ENCODE results near the gene INSRR.

The INSRR gene

DNA sequence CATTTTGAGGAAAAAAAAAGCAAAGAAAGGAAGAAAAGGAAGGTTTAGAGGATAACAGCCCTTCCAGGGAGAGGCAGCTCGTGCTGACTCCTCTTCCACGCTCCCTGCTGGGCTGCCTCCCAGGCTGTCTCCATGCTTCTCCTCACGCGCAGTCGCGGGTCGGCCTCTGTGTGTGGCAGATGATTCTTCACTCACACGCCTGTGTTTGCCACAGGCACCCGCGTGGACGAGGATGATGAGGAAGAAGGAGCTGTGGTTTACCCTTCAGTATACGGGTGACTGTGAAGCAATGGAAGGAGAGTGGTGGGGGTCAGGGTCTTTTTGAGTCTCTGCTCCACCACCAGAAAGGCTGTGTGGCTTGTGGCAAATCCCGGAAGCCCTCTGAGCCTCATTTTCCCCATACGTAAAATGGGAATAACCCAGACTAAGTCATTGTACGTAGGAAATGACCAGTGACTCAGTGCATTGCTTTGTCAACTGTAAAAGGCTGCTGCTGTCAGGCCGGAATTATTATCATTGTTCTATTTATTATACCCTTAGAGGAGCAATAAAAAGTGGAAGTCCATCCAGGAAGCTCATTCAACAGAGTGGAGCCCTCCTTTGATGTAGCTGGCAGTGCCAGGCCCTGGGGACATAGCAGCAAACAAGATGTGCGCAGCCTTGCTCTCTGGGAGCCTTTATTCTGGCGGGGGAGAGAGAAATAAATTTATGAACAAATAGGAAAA lies 30.4 kb downstream of the INSRR start:
- no peak overlapping the region for H3K4me3 Mint-ChIP-seq
- H3K27me3 Mint-ChIP-seq: peaks cover 30 to 62% of the 10 kb centered on the region in 2 donors
- H3K4me1 Mint-ChIP-seq: no peaks in the 10 kb centered on the region
- no peak for ATAC-seq (replicated peaks)
- H3K9me3 Mint-ChIP-seq: no peaks in the 10 kb centered on the region
- H3K27ac Mint-ChIP-seq: no peak overlapping the region
- DNase-seq: no peak
- H3K36me3 Mint-ChIP-seq: no peaks in the 10 kb centered on the region

DNA sequence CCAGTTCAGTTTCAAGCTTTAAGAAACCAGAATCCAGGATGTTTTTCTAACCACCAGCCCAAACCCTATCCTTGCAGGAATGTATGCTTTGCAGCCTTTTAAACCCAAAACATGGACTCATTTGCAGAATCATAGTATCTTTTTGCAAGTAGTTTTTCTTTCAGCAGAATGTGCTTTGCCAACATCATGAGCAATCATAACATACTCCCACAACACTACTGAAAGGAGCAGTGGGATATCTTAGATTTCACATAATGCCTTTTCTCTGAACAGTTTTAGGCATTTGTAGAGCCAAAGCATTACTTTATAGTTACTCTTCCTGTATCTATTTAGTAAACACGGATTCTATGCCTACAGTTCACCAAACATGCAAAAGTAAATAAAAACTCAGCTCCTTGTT lies 32.3 kb downstream of the INSRR start:
- H3K4me1 Mint-ChIP-seq: no peaks in the 10 kb centered on the region
- no peak overlapping the region for H3K27ac Mint-ChIP-seq
- H3K36me3 Mint-ChIP-seq: no peaks in the 10 kb centered on the region
- peaks cover 28 to 54% of the 10 kb centered on the region in 2 donors for H3K27me3 Mint-ChIP-seq
- H3K9me3 Mint-ChIP-seq: no peaks in the 10 kb centered on the region
- DNase-seq (no peak), ATAC-seq (replicated peaks) (no peak)
- H3K4me3 Mint-ChIP-seq: no peak overlapping the region

DNA sequence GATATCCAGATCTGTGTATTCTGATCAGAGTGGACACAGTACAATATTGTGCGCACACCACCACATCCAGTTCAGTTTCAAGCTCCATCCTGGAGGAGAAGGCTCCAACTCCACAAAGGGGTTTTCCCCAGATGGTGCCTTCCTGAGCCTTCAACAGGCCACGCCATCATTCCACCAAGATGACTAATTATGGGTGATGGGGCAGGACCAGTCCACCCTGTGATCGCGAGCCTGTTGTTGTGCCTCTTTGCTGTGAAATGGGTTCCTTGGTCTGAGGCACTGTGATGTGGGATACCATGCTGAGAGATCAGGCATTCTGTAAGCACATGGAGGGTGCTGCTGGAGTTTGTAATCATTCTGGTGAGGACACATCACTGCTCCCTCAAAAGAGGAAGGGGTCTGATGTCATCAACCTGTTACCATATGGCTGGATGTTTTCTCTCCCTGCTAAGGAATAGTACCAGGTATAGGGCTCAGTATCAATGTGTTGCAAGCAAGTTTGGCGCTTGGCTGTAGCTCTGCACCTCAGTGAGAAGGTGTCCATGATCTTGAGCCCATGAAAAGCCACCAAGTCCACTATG lies 35.6 kb downstream of the INSRR start:
- H3K9me3 Mint-ChIP-seq: peaks cover 0 to 1% of the 10 kb centered on the region in 2 donors
- peaks cover 23 to 43% of the 10 kb centered on the region in 2 donors for H3K27me3 Mint-ChIP-seq
- H3K4me1 Mint-ChIP-seq: no peaks in the 10 kb centered on the region
- ATAC-seq (replicated peaks): no peak
- H3K4me3 Mint-ChIP-seq: no peak overlapping the region
- H3K36me3 Mint-ChIP-seq: no peaks in the 10 kb centered on the region
- H3K27ac Mint-ChIP-seq: no peak overlapping the region
- DNase-seq: no peak

DNA sequence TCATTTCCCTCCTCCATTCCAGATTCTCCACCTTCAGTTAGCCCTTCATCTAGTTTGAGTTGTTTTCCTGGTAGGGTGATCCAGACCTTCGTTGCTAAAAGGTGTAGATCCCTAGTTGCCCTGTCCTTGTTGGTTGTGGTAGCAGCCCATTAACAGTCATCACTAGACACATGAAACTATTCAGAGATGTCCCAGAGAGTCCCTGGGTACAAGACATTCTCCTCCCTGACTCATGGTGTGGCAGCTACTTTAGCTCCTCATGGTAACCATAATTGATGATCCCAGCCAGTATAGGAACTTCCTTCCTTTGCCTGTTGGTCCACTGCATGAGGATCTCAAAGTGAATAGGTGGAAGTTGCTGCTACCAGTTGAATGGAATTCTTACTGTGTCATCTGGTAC lies 36.2 kb downstream of the INSRR start:
- H3K27me3 Mint-ChIP-seq: peaks cover 21 to 39% of the 10 kb centered on the region in 2 donors

DNA sequence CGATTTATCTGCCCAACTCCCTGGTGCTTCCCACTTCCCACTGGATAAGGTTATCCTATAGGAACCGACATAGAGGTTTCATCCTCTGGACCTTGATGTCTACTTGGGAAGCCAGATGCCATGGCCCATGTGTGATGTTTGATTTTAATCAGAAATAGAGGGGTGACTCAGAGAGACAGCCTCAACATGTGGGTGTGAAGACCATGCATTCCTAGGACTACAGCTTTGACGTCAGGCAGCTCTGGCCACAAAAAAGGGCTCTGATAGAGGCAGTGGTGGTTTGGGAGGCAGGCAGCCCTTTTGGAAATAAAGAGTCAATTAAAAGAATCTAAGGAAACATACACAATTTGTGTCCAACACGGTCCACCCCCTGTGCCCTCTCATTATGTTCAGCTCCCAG lies 37.1 kb downstream of the INSRR start:
- H3K27ac Mint-ChIP-seq: no peak overlapping the region
- no peak for DNase-seq
- no peaks in the 10 kb centered on the region for H3K36me3 Mint-ChIP-seq
- H3K27me3 Mint-ChIP-seq: peaks cover 21 to 39% of the 10 kb centered on the region in 2 donors
- H3K9me3 Mint-ChIP-seq: peaks cover 0 to 1% of the 10 kb centered on the region in 2 donors
- ATAC-seq (replicated peaks): no peak
- H3K4me3 Mint-ChIP-seq: no peak overlapping the region
- H3K4me1 Mint-ChIP-seq: peaks cover 3 to 4% of the 10 kb centered on the region in 2 donors

More for the DNA sequence above, 36.2 kb downstream of the INSRR start:
- peaks cover 0 to 1% of the 10 kb centered on the region in 2 donors for H3K9me3 Mint-ChIP-seq
- no peaks in the 10 kb centered on the region for H3K4me1 Mint-ChIP-seq
- H3K27ac Mint-ChIP-seq: no peak overlapping the region
- H3K36me3 Mint-ChIP-seq: no peaks in the 10 kb centered on the region
- no peak overlapping the region for H3K4me3 Mint-ChIP-seq
- no peak for ATAC-seq (replicated peaks)
- no peak for DNase-seq

DNA sequence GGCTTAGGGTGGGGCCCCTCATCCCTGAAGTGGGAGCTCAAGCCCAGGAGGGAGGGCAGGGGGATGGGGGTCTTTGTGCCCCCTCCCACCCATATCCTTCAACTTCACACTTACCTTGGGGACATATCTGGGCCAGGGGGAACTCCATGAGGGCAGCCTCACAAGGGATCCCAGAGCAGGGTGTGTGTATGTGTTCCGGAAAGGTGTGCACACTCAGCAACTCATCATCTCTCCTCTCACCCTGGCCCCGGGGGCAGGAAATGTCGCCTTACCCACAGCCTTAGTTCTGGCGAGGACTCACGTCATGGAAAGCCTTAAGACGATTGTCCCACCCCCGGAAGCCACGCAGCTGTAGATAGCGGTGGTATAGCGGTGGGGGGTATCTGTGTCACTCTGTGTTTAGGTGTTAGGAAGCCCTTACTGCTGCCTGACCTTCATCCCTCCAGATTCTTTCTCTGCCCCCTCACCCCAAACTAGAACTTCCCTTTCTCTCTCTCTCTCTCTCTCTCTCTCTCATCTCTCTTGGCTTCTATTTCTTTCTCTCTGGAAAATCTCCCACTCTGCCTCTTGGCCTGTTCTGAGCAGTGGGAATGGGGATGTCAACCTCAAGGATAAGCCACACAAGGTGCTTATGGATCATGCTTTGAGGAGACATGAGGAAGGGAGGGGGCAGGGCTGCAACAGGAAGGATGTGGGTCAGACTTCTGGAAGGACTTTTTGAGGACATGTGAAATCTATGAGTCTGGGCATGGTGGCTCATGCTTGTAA lies 42.2 kb downstream of the INSRR start, which contains the start of gene SH2D2A:
TSS of gene SH2D2A (minus strand) at position 288 of the 768 bp plus-strand sequence. CDS start at position 148, 140 bp downstream.
- peaks cover 0 to 1% of the 10 kb centered on the region in 2 donors for H3K9me3 Mint-ChIP-seq
- peaks cover 26 to 39% of the 10 kb centered on the region in 2 donors for H3K4me1 Mint-ChIP-seq
- peak within 1 kb of the TSS; percentile 94 for H3K27ac Mint-ChIP-seq
- ATAC-seq (replicated peaks) (peak; percentile 95), DNase-seq (peak; percentile 68)
- H3K36me3 Mint-ChIP-seq: peaks cover 14% of the 10 kb centered on the region in 2 donors
- H3K4me3 Mint-ChIP-seq: peak within 1 kb of the TSS; percentile 68 to 76
- H3K27me3 Mint-ChIP-seq: peaks cover 11 to 36% of the 10 kb centered on the region in 2 donors

DNA sequence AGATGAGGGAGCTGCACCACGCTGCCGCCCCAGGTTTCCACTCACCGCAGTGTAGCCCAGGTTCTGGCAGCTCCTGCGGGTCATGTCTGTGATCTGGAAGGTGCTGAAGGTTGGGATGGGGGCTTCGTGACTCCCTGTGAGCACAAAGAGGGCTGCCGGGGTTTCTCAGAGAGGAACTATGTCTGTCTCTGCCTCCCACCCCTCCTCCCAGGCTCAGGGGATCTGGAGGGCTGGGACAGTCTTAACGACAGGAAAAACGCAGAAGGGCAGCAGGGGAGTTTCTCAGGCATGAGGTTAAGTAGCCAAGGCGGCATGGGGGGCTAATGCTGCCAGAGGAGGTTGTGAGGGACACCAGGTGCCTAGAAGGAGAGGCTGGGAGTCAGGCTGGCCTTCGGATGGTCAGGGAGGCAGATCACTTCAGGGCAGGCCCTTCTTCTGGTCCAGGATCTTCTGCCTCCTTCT lies 42.9 kb downstream of the INSRR start:
- H3K36me3 Mint-ChIP-seq: peaks cover 17 to 22% of the 10 kb centered on the region in 2 donors

DNA sequence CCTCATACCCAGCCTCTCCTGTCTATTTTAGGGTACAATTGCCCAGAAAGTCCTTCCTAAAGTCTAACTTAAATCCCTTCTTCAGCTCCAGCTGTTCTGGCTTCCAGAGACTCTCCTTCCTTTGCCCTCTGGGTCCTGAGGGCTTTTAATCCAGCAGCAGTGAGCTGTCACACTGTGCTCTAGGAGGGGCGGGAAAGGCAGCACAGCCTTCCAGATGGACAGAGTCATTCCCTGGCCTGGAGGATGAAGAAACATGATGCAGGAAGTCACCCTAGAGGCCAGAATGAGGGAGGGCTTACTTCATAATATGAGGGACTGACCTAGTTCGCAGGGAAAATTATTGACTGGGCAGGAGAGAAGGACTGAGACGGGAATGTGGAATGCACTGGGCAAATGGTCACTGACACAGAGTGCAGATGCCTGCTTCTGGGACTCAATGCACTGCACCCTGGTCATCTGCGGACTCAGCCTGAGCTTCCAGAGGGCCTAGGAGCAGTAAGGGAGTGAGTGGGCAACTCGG lies 43.5 kb downstream of the INSRR start:
- H3K4me3 Mint-ChIP-seq: peak overlapping the region; percentile 68 to 76
- H3K9me3 Mint-ChIP-seq: no peaks in the 10 kb centered on the region
- peaks cover 18 to 26% of the 10 kb centered on the region in 2 donors for H3K27me3 Mint-ChIP-seq
- no peak overlapping the region for H3K27ac Mint-ChIP-seq
- ATAC-seq (replicated peaks) (no peak), DNase-seq (no peak)
- H3K36me3 Mint-ChIP-seq: peaks cover 17 to 24% of the 10 kb centered on the region in 2 donors
- H3K4me1 Mint-ChIP-seq: peaks cover 26 to 39% of the 10 kb centered on the region in 2 donors

More for the DNA sequence above, 42.9 kb downstream of the INSRR start:
- Mint-ChIP-seq H3K27ac (peak overlapping the region; percentile 94), H3K27me3 (peaks cover 18 to 31% of the 10 kb centered on the region in 2 donors), H3K9me3 (peaks cover 0 to 1% of the 10 kb centered on the region in 2 donors), H3K4me1 (peaks cover 26 to 39% of the 10 kb centered on the region in 2 donors), H3K4me3 (peak overlapping the region; percentile 68 to 76)
- DNase-seq (no peak), ATAC-seq (replicated peaks) (no peak)

DNA sequence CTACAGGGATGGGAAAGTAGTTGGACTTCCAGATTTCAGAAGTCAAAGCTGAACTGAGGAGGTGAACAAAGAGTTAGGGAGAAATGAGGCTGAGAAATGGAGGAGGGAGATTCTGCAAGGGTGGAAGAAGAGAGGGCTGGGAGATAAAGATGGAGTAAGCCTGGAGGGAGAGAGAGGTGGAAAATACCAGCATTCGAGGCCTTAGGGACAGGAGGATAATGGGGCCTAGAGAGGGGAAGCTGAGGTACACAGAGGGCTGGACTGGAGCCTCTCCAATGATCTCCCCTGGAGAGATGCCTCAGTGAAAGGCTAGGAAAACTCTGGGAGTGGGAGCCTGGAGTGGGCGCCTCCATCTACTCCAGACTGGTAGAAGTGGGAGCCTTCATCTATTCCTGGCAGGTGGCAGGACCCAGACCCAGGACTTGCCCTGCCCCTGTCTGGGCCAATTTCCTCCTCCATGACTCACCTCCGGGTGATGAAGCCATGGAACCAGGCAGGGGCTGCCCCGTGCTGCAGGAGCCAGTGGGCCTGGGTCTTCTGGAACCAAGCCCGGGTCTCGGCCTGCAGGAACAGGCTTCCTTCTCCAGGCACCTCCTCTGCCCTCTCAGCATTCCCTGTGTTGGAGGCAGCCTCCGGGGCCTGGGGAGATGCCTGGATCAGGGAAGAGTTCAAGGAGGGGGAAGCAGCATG lies 44.2 kb downstream of the INSRR start:
- DNase-seq: no peak

DNA sequence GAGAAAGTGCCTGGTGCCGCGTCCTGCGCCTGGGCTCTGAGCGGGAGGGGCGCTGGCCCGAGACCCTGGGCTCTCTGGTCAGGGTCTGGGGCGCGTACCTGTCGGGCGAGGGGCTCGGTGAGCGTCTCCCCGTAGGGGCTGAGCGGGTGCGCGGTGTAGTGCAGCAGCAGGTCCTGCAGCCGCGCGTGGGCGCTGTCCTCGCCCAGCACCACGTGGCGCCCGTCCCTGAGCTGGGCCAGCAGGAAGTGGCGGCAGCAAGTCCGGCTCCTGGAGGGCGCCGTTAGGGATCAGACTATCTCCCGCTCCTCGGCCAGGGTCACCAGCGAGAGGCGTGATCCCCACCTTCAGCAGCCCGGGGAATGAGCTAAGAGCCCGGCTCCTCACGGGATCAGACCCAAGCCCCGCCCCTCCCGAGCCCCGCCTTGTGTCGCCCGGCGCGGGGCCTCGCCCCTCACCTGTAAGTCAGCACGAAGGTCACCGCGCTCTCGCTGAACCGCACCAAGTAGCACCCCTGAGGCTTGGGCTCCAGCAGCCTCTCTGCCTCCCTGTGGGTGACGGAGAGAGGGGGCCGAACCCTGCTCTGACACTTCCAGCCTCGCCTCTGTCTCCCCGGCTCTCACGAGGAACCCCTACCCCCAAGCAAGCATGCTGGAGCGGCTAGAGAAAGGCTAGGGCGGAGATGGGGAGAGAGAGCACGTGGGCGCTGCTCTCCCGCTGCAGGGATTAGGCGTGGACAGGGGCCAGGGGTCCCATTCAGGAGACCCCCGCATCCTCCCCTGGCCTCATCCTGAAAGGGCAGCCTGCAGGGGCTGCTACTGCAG lies 45.0 kb downstream of the INSRR start:
- ATAC-seq (replicated peaks): peak; percentile 59 to 65

More for the DNA sequence above, 44.2 kb downstream of the INSRR start:
- peaks cover 17 to 24% of the 10 kb centered on the region in 2 donors for H3K36me3 Mint-ChIP-seq
- peaks cover 16 to 23% of the 10 kb centered on the region in 2 donors for H3K27me3 Mint-ChIP-seq
- ATAC-seq (replicated peaks): no peak
- peak overlapping the region; percentile 82 to 87 for H3K4me3 Mint-ChIP-seq
- H3K4me1 Mint-ChIP-seq: peaks cover 26 to 39% of the 10 kb centered on the region in 2 donors
- no peak overlapping the region for H3K27ac Mint-ChIP-seq
- no peaks in the 10 kb centered on the region for H3K9me3 Mint-ChIP-seq

DNA sequence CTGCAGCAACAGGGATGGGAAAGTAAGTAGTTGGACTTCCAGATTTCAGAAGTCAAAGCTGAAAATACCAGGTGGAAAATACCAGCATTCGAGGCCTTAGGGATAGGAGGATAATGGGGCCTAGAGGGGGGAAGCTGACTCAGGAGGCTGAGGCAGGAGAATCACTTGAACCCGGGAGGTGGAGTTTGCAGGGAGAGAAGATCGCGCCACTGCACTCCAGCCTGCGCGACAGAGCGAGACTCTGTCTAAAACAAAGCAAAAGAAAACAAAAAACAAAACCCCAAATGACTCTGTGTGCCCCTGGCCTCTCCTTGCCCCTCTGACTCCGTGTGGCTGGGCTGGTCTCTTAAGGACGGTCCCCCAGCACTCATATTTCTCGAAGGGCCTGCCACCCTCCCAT lies 45.6 kb downstream of the INSRR start:
- Mint-ChIP-seq H3K4me3 (peak overlapping the region; percentile 82 to 87), H3K27ac (no peak overlapping the region), H3K36me3 (peaks cover 20 to 33% of the 10 kb centered on the region in 2 donors), H3K9me3 (no peaks in the 10 kb centered on the region), H3K4me1 (peaks cover 29 to 43% of the 10 kb centered on the region in 2 donors), H3K27me3 (peaks cover 14 to 20% of the 10 kb centered on the region in 2 donors)
- DNase-seq (no peak), ATAC-seq (replicated peaks) (no peak)

More for the DNA sequence above, 45.0 kb downstream of the INSRR start:
- Mint-ChIP-seq H3K4me3 (peak overlapping the region; percentile 82 to 87), H3K36me3 (peaks cover 17 to 28% of the 10 kb centered on the region in 2 donors), H3K9me3 (no peaks in the 10 kb centered on the region), H3K27me3 (peaks cover 14 to 20% of the 10 kb centered on the region in 2 donors), H3K4me1 (peaks cover 29 to 39% of the 10 kb centered on the region in 2 donors), H3K27ac (peak overlapping the region; percentile 92)
- peak; percentile 21 for DNase-seq

DNA sequence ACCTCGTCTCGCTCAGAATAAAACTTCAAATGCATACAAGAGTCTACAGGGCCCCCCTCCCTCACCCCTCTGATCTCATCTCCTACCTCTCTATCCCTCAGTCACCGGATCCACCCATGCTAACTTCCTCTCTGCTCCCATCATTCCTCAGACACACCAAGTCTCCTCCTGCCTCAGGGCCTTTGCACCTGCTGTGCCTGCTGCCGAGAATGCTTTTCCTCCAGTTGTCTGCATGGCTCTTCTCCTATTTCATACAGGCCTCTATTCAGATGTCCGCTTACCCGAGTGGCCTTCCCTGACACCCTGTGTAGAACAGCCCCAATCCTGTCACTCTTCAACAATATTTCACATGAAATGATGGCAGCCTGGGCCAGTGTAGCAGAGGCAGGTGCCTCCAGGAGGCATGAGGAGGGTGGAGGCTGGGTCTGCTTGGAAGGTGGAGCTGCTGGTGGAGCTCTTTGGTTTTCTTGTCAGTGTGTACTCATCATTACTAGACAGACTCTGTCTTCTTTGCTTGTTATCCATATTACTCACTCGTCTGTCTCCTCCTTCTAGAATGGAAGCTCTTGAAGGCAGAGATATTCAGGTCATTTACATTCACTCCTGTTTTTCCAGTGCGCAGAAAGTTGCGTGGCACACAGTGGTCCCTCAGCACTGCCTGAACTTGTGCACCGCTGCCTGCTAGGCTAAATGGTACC lies 46.5 kb downstream of the INSRR start:
- Mint-ChIP-seq H3K27ac (no peak overlapping the region), H3K36me3 (peaks cover 26 to 41% of the 10 kb centered on the region in 2 donors), H3K4me3 (no peak overlapping the region), H3K27me3 (peaks cover 14 to 25% of the 10 kb centered on the region in 2 donors), H3K9me3 (no peaks in the 10 kb centered on the region), H3K4me1 (peaks cover 37 to 51% of the 10 kb centered on the region in 2 donors)
- DNase-seq (no peak), ATAC-seq (replicated peaks) (no peak)
